Measurements from ENCODE around the gene DNAJC21.

Gene DNAJC21

DNA sequence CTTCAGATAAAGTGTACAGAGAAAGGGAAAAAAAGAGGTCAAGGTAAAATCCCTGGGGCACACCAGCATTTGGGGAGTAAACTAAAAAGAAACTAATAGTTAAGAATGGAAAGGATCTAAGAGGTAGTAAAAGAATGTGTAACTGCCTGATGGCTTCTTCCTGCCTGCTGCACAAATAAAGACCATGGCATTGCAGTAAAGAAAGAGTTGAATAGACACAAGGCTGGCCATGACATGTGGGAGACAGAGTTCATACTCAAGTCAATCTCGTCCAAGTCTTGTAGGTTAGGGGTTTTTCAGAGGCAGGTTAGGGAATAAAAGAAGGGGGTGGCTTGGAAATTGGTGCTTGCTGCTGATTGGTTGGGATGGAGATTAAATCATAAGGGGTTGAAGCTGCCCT is 57.6 kb downstream of the DNAJC21 start:
- DNase-seq, result no peak

DNA sequence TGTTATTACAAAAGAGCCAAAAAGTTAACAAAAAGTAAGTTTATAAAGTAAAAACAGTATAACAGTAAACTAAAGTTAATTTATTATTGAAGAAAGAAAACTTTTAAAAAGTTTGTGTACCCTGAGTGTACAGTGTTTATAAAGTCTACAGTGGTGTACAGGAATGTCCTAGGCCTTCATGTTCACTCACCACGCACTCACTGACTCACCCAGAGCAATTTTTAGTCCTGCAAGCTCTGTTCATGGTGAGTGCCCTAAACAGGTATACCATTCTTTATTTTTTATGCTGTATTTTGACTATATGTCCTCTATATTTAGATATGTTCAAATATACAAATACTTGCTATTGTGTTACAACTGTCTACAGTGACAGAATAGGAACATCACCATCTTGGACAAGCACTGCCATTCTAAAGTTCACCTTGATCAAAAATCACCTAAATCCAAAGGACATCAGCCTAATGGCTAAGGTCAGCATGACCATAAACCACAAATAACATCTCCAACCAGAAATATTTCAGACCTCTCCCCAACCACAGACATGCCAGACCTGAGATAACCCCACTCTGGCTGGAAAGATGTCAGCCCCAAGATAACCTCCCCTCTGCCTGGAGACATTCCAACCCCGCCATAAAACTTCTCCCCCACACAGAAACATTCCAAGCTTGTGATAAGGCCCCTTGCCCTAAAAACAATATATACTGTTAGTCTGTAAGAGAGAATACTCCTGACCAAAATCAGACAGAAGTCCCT is 62.3 kb downstream of the DNAJC21 start:
- no peak for DNase-seq

DNA sequence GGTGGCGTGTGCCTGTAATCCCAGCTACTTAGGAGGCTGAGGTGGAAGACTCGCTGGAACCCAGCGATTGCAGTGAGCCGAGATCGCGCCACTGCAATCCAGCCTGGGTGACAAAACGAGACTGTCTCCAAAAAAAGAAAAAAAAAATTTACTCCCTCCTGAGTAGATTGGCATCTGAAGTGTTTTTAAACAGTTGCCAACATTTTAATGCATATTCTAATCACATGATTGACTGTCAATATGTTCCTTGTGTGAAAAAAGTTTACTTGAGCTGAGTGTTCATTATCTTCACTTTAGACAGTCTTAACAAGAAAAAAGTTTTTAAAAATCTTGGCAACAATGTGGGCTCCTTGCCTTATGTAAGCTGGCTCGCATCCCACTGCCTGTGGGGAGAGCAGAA is 64.6 kb downstream of the DNAJC21 start:
- no peak for DNase-seq

DNA sequence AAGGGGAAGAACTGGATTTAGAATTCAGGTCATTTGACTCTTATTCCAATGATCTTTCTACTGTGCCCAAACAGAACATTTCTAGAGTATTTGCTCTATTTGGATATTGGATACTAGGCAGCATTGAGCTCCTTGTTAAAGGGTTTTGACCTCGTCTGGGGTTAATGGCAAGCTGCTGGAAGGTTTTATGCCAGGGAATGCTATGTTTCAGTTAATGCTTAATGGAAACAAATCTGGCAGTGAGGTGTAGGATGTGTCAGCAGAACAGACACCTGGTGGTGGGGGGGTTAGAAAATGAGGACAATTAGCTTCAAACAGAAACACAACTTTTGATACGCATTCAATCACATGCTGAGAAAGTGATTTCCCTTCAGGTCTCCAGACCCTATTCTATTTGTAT is 66.9 kb downstream of the DNAJC21 start:
- DNase-seq, result no peak

DNA sequence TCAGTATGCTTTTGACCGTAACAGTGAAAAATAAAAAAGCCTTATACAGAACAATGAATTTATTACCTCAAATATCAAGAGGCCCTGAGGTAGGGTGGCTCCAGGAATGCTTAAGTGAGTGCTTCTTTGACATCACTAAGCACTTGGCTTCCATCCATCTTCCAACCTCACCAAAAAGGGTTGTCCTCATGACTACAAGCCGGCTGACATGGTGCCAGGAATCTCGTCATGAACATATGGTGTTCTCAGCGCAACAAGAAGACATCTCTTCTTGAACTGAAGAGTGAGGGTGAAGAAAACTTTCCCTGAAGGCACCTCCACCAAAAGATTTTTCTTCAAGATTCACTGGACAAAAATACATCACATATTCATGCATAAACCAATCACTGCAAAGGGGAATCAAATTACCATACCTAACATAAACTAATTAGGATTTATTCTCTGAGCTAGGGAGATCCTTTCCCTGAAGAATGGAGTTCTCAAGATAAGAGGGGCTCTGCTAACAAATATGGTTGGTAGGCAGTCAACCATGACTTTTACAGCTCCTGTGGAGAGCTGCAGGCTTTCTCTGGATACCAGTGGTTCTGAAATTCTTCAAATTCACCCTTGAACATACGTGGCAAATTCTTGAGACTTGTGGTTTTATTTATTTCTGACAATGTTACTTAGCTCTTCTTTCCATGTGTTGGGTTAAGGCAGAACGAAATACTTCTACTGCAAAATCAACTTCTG is 68.9 kb downstream of the DNAJC21 start:
- DNase-seq, result no peak

DNA sequence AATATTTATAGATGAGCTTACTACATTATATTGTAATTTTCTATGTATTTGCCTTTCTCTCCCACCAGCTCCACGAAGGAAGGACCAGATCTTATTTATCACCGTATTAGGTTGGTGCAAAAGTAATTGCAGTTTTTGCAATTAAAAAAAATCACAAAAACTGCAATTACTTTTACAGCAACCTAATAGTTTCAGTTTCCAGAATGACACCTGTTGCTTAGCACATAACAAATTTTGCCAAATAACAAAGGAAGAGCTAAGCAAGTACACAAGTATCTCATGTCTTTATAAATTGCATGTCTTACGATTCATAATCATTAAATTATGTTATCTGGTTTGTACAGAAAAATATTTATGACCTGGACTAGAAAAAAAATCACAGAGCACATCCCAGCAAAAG is 72.5 kb downstream of the DNAJC21 start:
- DNase-seq, result no peak

DNA sequence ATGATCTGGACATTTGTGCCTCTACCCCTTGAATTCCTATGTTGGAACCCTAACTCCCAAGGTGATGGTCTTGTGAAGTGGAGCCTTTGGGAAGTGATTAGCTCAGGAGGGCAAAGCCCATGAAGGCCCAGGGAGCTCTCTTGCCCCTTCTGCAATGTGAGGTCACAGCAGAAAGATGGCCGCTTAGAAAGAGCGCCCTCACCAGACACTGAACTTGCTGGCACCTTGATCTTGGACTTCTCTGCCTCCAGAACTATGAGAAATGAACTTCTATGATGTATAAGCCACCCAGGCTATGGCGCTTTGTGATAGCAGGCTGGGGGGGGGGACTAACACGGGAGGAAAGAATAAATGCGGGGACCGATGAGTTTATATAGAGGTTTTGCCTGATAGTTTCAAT is 73.1 kb downstream of the DNAJC21 start:
- DNase-seq, result no peak

DNA sequence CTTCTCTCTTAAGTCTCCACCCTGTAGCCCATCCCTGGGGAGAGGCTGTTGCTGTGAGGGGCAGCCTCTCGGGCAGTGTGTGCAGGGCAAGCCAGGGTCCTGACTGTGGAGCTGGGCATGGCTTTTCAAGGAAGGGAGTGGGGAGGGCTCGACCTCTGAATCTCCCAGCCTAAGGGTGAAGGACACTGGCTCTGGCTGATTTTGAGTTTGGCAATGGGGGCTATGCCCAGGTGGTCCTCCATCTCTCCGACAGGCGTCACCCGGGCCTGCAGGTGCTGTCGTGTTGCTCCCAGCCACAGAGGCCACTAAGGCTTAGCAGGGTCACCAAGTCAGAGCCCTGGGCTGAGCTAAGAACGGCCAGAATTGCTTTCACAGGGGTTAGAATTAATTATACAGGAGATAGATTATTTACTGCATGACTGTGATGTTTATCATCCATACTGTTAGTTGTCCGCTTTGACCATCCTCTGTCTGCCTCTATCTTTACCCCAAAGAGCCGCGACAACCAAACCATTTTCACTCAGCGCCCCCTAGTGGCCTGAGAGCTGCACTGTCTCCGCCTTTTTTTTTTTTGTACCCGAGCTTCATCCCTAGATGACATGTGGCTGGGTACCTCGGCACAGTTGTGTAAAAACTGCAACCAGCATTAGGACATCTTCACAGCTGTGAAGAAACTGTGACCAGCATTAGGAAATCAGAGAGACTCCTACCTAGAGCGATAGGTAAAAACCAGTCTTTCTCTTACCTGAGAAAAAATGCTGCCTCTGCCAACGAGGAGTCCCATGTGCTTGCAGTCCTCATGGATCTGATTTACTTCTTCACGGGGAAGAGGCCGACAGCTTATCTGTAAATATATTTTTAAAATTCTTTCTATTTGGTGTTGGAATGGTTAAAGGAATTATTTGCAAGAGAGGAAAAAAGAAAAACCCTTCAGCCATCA is 73.9 kb downstream of the DNAJC21 start:
- DNase-seq, result peak; percentile 54

DNA sequence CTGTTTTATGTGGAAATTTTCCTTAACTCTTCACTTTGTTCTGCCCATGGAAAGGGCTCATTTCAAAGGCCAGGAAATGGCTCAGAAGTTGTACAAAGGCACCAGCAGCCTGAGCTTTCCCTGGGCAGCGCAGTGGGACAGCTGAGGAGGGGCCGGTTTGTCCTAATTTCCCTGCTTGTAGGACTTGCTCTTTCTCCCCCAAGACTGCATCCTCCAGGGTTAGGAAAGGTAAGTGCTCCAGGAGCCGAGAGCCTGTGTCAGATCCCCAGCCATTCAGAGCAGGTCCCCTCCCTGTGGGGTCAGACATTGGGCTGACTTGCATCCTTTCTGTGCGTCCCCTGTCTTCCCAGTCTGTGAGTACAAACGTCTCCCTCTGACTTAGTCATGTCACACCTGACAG is 74.8 kb downstream of the DNAJC21 start:
- DNase-seq, result no peak

DNA sequence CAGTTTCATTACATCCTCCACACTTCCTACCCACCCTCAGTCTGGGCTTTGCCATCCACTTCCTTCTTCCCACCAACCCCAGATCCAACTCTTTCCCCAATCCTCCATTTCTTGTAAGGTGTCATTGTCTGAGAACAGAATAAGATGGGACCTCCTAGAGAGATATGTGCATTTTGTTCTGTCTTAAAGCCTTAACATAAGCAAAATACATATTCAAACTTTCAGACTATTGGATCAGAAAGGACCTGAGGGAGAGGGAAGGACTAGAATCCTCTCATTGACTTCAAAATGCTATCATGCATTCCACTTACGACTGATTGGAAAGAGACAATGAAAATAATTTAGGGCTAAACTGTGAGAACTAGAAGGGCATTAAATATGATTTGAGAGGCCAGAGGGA is 75.4 kb downstream of the DNAJC21 start:
- DNase-seq, result no peak
